DMS53 (cell line): ENCODE measurements around the gene NRF1.
"Not testable (repeated sequence)": the region's sequence is repeated elsewhere in the genome, so short reads cannot be mapped to it uniquely, and the experiment has no call there.

Experiments
- DNase-seq: peaks from one replicate; lab custom pipeline; 2025; lab: John Stamatoyannopoulos, UW

NRF1 gene

GRCh38 chr7:129649128-129649690 lies 37.7 kb downstream of the NRF1 start:
- no peak for DNase-seq

- DNase-seq: no peak
Observed at GRCh38 chr7:129650056-129650758, 38.7 kb downstream of the NRF1 start.

- no peak for DNase-seq
Observed at GRCh38 chr7:129652914-129653313, 41.4 kb downstream of the NRF1 start.

GRCh38 chr7:129655811-129656210 lies 44.3 kb downstream of the NRF1 start:
- DNase-seq: no peak

GRCh38 chr7:129657363-129657762 lies 45.8 kb downstream of the NRF1 start:
- DNase-seq: peak; percentile 94

DNA sequence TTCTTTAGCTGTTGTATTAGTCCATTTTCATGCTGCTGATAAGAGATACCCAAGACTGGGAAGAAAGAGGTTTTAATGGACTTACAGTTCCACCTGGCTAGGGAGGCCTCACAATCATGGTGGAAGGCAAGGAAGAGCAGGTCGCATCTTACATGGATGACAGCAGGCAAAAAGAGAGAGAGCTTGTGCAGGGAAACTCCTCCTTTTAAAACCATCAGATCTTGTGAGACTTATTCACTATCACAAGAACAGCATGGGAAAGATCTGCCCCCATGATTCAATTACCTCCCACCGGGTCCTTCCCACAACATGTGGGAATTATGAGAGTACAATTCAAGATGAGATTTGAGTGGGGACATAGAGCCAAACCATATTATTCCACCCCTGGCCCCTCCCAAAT lies 48.4 kb downstream of the NRF1 start:
- DNase-seq: not testable (repeated sequence)

- DNase-seq: no peak
Observed at GRCh38 chr7:129661645-129662182, 50.2 kb downstream of the NRF1 start.

GRCh38 chr7:129663240-129663639 lies 51.7 kb downstream of the NRF1 start:
- DNase-seq: not testable (repeated sequence)

DNA sequence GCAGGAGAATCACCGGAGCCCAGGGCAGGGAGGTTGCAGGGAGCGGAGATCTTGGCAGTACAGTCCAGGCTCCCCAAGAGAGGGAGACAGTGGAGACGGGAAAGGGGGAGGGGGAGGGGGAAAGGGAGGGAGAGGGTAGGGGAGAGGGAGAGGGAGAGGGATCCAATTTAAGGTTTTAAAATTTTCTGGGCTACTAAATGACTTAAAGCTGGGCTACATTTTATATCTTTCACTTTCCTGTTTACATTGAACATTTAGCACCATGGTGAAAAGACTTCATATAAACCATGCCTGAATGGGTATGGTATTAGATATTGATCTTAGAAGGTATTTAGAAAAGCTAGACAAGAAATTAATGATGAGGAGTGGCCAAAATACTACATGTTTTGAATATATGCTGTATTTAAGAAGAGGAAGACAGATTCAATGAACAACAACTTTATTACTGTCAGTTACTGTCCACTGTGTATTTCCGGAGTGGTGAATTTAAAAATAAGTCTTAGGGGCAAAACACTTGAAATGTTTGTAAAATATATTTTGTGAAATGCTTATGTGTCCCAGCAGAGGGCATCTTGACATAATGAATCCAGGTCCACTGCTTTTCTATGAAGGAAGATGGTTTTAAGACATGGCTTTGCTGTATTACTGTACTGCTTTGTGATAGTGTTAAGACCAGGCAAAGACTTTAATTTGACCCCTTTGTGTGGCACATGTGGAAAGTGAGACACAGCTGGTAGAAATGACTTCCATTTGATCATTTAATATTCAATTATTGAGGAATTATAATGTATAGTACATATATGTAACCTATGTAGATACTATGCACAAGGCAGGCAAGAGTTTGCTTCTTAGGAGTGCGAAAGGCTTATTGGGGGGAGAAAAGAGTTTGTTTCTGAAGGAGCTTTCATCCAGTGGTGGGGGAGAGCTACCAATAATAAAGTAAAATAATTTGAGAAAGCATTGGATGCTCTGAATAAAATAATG lies 52.8 kb downstream of the NRF1 start:
- DNase-seq: peak; percentile 83

GRCh38 chr7:129665013-129665401 lies 53.5 kb downstream of the NRF1 start:
- no peak for DNase-seq

DNA sequence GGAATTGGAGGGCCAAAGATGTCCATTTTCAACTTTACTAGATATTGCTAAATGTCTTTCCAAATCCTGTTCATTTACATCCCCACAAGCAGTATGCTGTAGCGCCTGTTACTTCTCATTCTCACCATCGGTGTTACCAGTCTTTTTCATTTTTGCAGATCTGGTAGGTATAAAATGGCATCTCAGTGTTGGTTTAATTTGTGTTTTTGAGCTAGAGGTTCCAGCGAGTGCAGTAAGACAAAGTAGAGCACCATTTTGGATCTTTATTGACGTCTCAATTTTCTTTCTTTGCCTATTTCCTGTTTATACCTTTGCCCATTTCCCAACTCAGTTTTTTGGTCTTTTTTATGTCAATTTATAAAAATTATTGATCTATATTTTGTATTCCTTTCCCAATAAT lies 55.6 kb downstream of the NRF1 start:
- DNase-seq: no peak

DNA sequence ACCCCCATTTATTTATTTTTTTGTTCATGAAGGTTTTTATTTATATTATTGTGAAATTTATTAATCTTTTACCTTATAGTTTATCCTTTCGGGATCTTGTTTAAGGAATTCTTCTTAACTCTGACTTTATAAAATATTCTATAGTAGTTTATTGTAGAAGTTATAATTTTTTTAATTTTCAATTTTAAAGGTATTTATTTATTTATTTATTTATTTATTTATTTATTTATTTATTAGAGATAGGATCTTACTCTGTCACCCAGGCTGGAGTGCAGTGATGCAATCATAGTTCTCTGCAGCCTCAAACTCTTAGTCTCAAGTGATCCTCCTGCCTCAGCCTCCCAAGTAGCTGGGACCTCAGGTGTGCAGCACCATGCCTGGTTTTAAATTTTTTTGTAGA lies 56.0 kb downstream of the NRF1 start:
- DNase-seq: no peak

- DNase-seq: no peak
Observed at GRCh38 chr7:129669901-129670300, 58.4 kb downstream of the NRF1 start.

GRCh38 chr7:129670656-129671055 lies 59.1 kb downstream of the NRF1 start:
- DNase-seq: no peak

- no peak for DNase-seq
Observed at GRCh38 chr7:129671266-129671665, 59.7 kb downstream of the NRF1 start.

DNA sequence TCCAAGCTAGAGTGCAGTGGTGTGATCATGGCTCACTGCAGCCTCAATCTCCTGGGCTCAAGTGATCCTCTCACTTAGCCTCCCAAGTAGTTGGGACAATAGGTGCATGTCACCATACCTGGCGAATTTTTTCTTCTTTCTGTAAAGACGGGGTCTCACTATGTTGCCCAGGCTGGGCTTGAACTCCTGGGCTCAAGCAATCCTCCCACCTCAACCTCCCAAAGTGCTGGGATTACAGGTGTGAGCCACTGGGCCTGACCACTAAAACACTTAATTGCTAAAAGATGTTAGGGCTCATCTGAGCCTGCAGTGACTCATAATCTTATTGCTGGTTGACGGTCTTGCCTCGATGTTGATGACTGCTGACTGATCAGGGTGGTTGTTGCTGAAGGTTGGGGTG lies 63.0 kb downstream of the NRF1 start:
- not testable (repeated sequence) for DNase-seq

DNA sequence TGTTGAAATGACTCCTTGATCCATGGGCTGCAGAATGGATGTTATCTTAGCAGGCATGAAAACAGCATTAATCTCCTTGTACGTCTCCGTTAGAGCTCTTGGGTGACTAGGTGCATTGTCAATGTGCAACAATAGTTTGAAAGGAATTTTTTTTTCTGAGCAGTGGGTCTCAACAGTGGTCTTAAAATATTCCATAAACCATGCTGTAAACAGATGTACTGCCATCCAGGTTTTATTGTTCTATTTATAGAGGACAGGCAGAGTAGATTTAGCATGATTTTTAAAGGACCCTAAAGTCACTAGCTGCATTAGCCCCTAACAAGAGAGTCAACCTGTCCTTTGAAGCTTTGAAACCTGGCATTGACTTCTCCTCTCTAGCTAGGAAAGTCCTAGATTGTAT lies 64.0 kb downstream of the NRF1 start:
- DNase-seq: no peak

DNA sequence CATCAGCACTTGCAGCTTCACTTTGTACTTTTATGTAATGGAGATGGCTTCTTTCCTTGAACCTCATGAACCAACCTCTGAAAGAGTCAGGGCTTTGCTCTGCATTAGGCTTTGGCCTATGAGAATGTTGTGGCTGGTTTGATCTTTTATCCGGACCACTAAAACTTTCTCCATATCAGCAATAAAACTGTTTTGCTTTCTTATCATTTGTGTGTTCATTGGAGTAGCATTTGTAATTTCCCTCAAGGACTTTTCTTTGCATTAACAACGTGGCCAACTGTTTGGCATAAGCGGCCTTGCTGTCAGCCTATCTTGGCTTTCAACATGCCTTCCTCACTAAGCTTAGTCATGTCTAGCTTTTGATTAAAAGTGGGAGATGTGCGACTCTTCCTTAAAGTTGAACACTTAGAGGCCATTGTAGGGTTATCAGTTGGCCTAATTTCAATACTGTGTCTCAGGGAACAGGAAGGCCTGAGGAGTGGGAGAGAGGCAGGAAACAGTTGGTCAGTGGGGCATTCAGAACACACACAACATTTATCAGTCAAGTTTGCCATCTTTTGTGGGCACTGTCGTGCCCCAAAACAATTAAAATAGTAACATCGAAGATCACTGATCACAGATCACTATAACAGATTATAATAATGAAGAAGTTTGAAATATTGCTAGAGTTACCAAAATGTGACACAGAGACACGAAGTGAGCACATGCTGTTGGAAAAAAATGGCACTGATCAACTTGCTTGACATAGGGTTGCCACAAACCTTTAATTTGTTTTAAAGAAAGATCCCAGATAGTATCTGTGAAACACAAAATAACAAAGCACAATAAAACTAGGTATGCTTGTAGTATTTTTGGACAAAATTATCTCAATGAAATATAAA lies 64.7 kb downstream of the NRF1 start:
- DNase-seq: no peak

- no peak for DNase-seq
Observed at GRCh38 chr7:129677796-129678195, 66.3 kb downstream of the NRF1 start.

DNA sequence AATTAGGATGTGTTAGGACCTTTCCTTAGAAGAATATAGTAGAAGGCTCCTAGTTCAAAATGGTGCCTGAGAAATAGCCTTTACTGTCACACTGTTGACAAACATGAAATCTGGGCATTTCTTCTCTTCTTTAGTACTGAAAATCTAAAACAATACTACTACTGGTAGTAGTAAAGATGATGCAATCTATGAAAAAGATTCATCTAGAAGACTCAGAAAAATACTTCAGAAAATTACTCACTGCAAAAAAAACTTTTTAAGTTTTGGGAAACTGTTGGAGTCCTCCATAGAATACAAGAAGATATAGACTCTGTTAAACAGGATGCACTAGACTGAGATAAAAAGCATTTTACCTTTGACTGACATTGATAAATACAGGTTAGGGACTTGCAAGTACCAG lies 67.1 kb downstream of the NRF1 start:
- no peak for DNase-seq

DNA sequence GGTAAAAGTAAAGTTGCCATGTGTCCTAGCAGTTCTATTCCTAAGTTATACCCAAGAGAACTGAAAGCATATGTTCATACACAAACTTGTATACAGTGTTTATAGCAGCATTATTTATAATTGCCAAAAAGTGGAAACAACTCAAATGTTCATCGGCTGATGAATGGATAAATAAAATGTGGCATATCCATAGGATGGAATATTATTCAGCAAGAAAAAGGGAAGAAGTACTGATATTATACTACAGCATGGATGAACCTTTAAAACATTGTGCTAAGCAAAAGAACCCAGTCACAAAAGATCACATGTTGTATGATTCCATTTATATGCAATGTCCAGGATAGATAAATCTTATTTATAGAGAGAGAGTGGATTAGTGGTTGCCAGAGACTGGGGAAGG lies 68.9 kb downstream of the NRF1 start:
- DNase-seq: no peak

DNA sequence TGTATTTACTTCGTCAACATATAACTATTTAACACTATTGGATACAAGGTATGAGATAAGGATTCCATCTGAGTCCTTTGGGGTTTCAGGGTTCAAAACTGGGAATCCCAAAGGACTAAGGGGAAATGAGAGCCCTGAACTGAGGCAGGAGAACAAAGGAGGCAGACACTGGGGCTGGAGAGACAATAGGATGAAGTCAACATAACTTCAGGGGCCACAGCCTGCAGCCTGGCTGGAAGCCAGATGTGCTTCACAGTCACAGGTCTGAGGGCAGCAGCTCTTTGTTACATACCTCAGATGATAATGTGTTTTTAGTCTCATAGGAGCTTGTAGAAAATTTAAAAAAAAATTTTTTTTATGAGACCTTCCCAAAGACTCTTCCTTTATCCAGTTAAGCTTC lies 73.3 kb downstream of the NRF1 start:
- peak; percentile 59 for DNase-seq
